Retinal pigment epithelial cell (primary cell): ENCODE results near the gene ZIC1.

Experiments
- DNase-seq: peaks from one replicate; pipeline ENCODE4 v3.0.0-alpha.2; 2010; ENCODE audit warnings: low read depth
- H3K4me3 ChIP-seq: 2 replicates; pipeline ENCODE4 v1.5.1; 2011; ENCODE audit warnings: mild to moderate bottlenecking, low read length, control low read depth, moderate library complexity
- TF ChIP-seq, protein P1 (sequence below): conservative IDR thresholded peaks from 2 replicates; pipeline ENCODE4 v1.5.1; 2011; ENCODE audit warnings: low read depth, low read length, control low read depth, inconsistent platforms

The ZIC1 gene

DNA sequence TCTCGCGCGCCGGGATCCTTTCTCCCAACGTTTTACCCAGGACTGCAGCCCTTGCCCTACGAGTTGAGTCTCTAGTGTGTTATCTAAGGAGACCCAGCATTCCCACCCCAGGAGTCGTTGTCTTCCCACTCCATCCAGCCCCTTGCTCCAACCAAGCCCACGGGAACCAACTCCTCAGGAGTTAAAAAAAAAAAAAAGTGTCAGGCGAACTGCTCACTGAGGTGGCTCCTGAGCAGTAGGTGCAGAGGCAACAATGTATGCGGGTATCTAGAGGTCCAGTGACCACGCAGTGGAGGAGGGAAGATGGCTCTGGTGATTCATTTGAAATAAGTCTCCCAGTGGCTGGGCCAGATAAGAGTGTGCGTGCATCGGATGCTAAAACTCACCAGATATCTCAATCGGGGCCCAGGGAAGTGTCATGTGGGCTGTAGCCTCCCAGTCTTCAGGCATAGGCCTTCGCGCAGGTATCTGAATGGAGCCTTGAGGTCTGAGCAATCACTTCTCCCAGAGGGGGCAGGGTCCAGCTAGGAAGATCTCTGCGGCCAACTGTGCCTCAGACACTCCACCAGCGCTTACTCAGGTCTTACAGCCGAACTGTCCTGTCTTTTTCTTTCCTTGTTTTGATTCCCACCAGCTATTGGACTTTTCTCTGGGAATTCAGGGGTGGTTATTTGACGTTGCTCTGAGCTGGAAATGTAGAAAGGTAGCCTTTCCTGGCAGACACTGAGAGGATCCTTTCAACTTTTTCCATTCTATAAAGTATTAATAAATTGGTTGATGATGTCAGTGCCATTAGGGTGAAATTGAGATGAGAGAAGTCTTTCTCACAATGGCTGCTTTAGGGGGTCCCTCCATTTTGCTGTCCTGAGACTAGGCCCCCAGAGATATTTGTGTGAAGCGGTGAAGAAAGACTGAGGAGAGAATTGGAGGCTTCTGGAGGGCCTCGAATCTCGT lies 23.8 kb upstream of the ZIC1 start:
- H3K4me3 ChIP-seq: no peak overlapping the region
- TF ChIP-seq, protein P1, sequence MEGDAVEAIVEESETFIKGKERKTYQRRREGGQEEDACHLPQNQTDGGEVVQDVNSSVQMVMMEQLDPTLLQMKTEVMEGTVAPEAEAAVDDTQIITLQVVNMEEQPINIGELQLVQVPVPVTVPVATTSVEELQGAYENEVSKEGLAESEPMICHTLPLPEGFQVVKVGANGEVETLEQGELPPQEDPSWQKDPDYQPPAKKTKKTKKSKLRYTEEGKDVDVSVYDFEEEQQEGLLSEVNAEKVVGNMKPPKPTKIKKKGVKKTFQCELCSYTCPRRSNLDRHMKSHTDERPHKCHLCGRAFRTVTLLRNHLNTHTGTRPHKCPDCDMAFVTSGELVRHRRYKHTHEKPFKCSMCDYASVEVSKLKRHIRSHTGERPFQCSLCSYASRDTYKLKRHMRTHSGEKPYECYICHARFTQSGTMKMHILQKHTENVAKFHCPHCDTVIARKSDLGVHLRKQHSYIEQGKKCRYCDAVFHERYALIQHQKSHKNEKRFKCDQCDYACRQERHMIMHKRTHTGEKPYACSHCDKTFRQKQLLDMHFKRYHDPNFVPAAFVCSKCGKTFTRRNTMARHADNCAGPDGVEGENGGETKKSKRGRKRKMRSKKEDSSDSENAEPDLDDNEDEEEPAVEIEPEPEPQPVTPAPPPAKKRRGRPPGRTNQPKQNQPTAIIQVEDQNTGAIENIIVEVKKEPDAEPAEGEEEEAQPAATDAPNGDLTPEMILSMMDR: no peak
- DNase-seq: no peak

DNA sequence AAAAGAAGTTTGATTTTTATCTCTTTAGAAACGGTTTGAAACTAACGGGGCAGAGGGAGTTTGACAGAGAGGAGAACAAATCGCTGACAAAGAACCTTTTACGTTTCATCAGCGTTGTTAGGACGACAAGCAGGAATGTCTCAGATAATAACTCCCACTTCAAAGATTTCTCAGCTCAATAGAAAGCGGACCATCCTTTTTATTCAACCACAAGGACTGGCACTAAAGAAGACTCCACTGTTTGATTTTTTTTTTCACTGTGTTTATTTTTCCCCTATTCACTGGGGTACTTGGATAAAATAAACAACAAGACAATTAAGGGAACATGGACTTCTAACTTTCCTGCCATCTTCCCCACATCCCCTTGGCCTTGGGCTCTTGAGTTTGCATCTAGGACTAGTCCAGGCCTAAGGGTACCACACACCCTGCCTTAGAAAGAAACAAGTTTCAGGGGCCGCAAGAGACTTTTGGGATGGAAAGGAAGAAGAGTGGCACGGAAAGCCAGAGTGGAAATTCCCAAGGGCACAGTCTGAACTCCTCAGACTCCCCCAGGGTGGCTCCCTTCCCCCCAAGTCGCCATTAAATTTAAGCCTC lies 21.8 kb upstream of the ZIC1 start:
- TF ChIP-seq, protein P1: no peak
- DNase-seq: no peak
- H3K4me3 ChIP-seq: no peak overlapping the region

DNA sequence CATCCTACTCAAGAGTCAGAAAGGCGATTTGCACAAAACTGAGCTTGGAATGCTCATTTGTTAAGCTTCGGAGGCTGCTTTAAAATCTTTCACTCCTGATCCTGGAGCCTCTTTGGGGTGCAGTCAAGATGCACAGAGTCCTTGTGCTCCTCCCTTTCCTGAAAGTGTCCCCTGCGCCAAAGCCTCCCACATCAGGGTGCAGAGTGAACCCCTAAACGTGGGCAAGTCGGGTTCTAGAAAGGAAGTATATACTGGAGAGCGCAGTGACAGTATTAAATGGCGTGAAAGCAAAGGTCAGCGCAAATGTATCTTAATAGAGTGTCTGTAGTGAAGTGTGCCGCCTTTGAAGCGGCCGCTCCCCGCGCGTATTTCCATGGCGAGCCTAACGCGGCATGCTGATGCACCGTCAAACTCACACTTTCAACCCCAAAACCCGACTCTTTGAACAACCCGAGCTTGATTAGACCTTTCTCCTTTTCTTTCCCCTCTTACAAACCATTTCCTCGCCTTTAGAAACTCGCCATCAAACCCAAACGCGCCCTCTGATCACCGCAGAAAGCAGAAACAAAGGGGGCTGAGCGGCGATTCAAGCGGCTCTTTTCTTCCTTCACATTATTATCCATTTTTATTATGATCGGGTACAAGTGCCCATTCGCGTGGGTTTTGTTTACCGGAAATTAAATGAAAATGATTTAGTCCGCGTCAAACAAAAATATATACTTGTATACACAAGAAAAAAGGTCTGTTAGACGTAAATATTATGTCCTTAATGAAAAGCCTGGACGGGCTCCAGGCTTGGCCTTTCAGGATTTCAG lies 21.1 kb upstream of the ZIC1 start:
- DNase-seq: no peak
- H3K4me3 ChIP-seq: no peak overlapping the region
- TF ChIP-seq, protein P1: no peak

DNA sequence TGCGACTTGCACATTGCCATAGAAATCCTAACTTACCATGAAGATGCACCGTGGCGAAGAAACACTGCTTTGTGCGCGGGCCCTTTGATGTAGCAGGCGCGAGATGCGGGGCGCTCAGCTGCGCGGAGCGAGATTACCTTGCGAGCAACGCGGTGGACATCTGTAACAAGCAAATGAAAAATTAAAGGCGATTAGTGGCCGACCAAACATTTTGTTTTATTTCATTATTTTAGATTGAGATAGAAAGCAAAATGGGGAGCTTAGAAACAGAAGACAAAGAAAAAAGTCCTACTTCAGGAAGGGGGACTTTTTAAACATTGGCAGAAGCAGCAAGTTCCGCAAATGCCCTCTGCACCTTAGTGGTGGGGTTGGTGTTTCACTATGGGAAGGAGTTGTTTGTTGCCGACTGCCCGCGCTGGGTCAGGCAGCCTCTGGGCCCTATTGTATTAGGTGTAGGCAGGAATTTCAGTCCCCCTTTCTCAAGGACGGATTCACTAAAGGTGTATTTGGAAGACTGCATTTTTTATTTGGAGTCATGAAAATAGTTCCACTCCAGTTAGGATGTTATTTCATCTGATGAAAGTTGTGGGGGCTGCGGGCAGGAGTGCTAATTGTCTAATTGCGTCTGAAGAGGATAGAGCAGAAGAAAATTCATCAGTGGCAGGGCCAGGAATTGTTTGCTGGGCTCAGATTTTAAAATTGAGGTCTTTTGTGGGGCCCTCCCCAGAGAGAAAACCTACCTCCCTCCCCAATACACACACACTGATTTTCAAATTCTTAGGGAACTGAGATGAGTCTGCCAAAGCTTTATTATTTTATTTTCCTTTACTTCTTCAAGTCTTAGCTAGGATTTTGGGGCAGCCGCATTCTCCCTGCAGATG lies 20.2 kb upstream of the ZIC1 start:
- no peak overlapping the region for H3K4me3 ChIP-seq
- TF ChIP-seq, protein P1: no peak

DNA sequence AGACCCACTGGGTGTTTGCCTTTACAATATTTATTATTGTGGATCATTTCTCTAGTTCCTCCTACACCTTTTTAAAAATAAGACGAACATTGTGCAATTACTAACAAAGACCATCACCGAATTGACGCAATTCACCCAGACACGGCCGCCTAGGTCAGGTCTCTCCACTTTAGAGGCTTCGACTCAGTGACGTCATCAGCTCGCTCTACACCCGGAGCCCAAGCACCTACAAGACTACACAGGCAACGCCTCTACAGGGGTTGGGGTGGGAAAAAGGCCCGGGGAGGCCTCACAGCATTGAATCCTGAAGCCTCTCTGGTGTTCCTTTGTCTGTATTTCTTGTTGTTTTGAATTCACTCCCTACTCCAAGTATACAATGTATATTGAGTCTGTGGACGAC lies 19.4 kb upstream of the ZIC1 start:
- H3K4me3 ChIP-seq: no peak overlapping the region
- TF ChIP-seq, protein P1: no peak
- no peak for DNase-seq

More for the DNA sequence above, 20.2 kb upstream of the ZIC1 start:
- no peak for DNase-seq
